NCI-H510A (cell line): ENCODE data around the gene PBRM1.

Source experiments
- DNase-seq: peaks from one replicate; lab custom pipeline; 2025; lab: John Stamatoyannopoulos, UW

The PBRM1 gene

GRCh38 chr3:52524752-52525679 is 160.7 kb downstream of the PBRM1 start:
- DNase-seq = peak; percentile 70

GRCh38 chr3:52524258-52524751 is 161.4 kb downstream of the PBRM1 start:
- no peak for DNase-seq

DNA sequence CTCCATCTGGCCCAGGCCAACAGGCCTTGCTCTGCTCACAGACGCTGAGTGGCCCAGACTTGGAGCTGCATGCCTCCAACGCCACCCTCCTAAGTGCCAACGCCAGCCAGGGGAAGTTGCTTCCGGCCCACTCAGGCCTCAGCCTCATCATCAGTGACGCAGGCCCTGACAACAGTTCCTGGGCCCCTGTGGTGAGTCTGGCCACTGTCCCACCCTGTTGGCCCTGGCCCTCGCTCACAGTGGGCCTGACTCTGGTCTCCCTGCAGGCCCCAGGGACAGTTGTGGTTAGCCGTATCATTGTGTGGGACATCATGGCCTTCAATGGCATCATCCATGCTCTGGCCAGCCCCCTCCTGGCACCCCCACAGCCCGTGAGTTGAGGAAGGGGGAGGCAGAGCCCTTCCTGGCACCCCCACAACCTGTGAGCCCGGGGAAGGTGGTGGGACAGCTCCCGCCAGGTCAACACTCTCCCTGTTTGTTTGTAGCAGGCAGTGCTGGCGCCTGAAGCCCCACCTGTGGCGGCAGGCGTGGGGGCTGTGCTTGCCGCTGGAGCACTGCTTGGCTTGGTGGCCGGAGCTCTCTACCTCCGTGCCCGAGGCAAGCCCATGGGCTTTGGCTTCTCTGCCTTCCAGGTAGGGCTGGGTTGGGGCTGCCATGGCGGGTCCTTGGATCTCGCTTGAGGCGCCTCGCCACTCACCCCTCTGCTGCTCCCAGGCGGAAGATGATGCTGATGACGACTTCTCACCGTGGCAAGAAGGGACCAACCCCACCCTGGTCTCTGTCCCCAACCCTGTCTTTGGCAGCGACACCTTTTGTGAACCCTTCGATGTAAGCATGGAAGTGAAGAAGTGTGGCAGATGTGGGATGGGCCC is 162.1 kb downstream of the PBRM1 start:
- DNase-seq = no peak

GRCh38 chr3:52522651-52523251 is 163.0 kb downstream of the PBRM1 start:
- DNase-seq = no peak

DNA sequence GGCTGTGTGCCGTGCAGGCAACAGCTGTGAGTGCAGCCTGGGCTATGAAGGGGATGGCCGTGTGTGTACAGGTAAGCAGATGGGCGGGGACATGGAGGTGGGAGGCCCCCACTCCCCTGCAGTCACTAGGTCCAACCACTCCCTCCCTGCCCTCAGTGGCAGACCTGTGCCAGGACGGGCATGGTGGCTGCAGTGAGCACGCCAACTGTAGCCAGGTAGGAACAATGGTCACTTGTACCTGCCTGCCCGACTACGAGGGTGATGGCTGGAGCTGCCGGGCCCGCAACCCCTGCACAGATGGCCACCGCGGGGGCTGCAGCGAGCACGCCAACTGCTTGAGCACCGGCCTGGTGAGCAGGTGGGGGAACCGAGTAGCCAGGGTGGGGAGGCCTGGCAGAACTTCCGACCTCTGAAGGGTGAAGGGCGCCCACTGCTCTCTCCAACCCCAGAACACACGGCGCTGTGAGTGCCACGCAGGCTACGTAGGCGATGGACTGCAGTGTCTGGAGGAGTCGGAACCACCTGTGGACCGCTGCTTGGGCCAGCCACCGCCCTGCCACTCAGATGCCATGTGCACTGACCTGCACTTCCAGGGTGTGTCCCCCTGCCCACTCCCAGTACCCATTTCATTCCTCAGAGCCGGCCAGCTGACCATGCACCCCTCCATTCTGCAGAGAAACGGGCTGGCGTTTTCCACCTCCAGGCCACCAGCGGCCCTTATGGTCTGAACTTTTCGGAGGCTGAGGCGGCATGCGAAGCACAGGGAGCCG is 163.6 kb downstream of the PBRM1 start:
- DNase-seq = no peak

DNA sequence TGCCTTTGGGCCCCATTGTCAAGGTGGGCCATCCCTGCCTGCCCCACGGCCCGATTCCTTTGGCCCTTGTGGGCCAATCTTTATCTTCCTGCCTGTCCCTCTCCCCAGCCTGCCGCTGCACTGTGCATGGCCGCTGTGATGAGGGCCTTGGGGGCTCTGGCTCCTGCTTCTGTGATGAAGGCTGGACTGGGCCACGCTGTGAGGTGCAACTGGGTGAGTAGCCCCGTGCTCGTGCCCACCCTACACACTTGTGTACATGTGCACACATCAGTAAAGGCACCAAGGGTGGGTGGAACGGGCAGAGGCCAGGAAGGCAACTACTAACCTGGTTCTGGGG is 164.3 kb downstream of the PBRM1 start:
- no peak for DNase-seq

GRCh38 chr3:52520716-52521487 is 164.8 kb downstream of the PBRM1 start:
- DNase-seq = no peak

DNA sequence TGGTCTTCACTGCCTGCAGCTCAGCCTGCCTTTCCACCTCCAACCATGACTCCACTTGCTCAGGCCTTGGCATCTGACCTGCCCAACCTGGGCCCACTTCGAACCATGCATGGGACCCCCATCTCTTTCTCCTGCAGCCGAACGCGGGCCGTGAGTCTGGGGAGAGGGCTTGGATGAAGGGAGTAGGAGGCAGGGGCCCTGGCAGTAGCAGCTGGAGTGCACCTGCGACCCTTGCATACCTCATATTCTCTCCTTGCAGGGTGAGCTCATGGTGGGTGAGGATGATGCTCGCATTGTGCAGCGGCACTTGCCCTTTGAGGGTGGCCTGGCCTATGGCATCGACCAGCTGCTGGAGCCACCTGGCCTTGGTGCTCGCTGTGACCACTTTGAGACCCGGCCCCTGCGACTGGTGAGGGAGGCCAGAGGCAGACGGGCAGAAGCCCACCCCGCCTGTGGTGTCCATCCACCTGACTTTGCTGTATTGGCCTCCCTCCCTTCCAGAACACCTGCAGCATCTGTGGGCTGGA is 165.5 kb downstream of the PBRM1 start:
- DNase-seq = no peak

- no peak for DNase-seq
Measured at GRCh38 chr3:52519445-52520140, 166.1 kb downstream of the PBRM1 start.

- DNase-seq = no peak
Measured at GRCh38 chr3:52518723-52519444, 166.8 kb downstream of the PBRM1 start.

- DNase-seq = no peak
Measured at GRCh38 chr3:52517796-52518722, 167.7 kb downstream of the PBRM1 start.

DNA sequence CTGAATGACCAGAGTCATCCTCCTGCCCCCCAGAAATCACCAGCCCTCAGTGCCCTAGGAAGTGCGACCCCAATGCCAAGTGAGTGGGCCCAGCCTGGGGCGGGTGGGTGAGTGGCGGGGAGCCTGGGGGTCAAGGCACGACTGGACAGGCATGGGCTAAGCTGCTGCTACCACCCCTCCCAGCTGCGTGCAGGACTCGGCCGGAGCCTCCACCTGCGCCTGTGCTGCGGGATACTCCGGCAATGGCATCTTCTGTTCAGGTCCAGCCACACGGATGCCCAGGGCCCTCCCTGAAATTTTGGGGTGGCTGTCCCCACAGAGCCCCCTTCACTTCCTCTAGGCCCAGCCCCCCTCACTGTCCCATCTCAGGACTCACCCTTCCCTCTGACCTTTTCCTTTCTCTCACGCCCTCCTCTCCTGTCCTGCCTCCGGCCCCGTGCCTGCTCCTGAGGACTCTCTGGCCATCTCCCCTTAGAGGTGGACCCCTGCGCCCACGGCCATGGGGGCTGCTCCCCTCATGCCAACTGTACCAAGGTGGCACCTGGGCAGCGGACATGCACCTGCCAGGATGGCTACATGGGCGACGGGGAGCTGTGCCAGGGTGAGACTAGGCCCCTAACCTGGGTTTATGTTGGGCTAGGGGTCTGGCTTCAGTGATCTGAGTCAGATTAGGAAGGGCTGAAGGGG is 169.1 kb downstream of the PBRM1 start:
- no peak for DNase-seq

GRCh38 chr3:52515192-52515591 is 170.5 kb downstream of the PBRM1 start:
- no peak for DNase-seq

DNA sequence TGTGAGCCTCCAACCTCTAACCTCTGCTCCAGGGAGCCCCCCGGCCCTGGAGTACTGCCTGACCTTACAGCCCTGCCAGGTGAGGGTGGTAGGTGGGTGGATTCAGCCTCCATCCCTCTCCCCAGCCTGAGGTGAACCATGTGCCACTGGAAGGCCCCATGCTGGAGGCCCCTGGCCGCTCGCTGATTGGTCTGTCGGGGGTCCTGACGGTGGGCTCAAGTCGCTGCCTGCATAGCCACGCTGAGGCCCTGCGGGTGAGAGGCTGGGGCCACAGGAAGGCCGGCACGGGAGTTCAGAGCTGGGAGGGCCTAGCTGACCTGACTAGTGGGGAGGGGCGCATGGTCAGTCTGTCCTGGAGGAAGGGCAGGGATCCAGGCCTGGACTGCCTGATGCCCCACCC is 171.1 kb downstream of the PBRM1 start:
- DNase-seq = no peak

- no peak for DNase-seq
Measured at GRCh38 chr3:52513281-52513680, 172.4 kb downstream of the PBRM1 start.

- no peak for DNase-seq
Measured at GRCh38 chr3:52512727-52513126, 173.0 kb downstream of the PBRM1 start.

DNA sequence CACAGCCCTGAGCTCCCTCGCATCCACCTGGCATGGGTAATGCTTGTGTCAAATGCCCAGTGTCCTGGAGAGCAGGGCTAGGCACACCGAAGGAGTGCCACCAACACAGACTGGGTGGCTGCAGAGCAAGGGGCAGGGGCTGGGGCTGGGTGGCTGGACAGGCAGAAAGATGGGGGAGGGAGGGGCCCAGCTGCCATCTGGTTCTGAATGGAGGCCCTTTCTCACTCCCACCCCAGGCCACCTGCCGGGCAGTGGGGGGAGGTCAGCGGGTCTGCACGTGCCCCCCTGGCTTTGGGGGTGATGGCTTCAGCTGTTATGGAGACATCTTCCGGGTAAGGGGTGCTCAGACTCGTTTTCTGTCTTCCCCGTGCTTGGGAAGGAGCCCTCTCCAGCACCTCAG is 173.6 kb downstream of the PBRM1 start:
- no peak for DNase-seq

DNA sequence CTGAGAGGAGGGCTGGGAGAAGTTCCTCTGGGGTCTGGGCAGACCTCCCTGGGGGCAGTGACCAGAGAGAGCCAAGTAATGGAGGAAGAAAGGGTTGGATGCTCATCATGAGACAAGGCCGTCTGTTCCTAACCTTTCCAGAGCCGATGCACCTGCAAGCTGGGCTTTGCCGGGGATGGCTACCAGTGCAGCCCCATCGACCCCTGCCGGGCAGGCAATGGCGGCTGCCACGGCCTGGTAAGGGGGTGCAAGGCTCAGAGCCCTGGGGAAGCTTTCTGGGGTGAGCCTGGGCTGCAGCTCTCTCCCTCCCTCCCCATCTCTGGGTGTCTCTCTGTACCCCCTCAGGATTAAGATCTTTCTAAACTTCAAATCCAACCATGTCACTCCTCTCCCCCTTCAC is 174.2 kb downstream of the PBRM1 start:
- no peak for DNase-seq
